ENCODE results near the gene PIR.

Gene PIR

GRCh38 chrX:15335135-15336022 is 157.8 kb downstream of the PIR start, which contains the start of gene PIGA (continued):
- TF ChIP-seq ZNF148 (tag by site-specific recombination; IDR thresholded peaks at IDR 0.05; ENCODE audit: borderline replicate concordance) = no peak
- peak; percentile 14; the same call in 1 of the 2 replicates for TF ChIP-seq ZNF394 (tag by site-specific recombination; IDR thresholded peaks at IDR 0.05; ENCODE audit: borderline replicate concordance)
- TF ChIP-seq ZNF18 (tag by site-specific recombination; IDR thresholded peaks at IDR 0.05) = no peak
- TF ChIP-seq KLF16 (tag by site-specific recombination; IDR thresholded peaks at IDR 0.05) = peak; percentile 43; the same call in 1 of the 2 replicates
- TF ChIP-seq ZNF610 (tag by site-specific recombination; IDR thresholded peaks at IDR 0.05; ENCODE audit: borderline replicate concordance) = no peak
- TF ChIP-seq ZFP37 (tag by site-specific recombination; IDR thresholded peaks at IDR 0.05) = peak; percentile 52; the same call in 1 of the 2 replicates
- peak; percentile 79 for TF ChIP-seq KLF9 (tag by site-specific recombination; IDR thresholded peaks at IDR 0.05; ENCODE audit: low read depth)
- TF ChIP-seq ZNF121 (tag by site-specific recombination; IDR thresholded peaks at IDR 0.05) = no peak
- TF ChIP-seq ZNF19 (tag by site-specific recombination; IDR thresholded peaks at IDR 0.05; ENCODE audit: low read depth) = no peak
- no peak for TF ChIP-seq ZNF837 (tag by site-specific recombination; IDR thresholded peaks at IDR 0.05)
- TF ChIP-seq ZNF561 (tag by site-specific recombination; IDR thresholded peaks at IDR 0.05; ENCODE audit: borderline replicate concordance) = peak; percentile 23; the same call in 1 of the 2 replicates
- no peak for TF ChIP-seq HIC1 (tag by site-specific recombination; IDR thresholded peaks at IDR 0.05)
- 0 out of 2 replicates have a peak, but pooled peaks have one; percentile 30 for TF ChIP-seq ZSCAN30 (tag by site-specific recombination; IDR thresholded peaks at IDR 0.05)
- no peak for TF ChIP-seq ZNF416 (tag by site-specific recombination; IDR thresholded peaks at IDR 0.05)
- no peak for TF ChIP-seq ZNF580 (tag by site-specific recombination; IDR thresholded peaks at IDR 0.05)
- no peak for TF ChIP-seq ZNF292 (tag by site-specific recombination; IDR thresholded peaks at IDR 0.05; ENCODE audit: borderline replicate concordance, low read depth)
- 0 out of 2 replicates have a peak, but pooled peaks have one; percentile 20 for TF ChIP-seq SP7 (tag by site-specific recombination; IDR thresholded peaks at IDR 0.05)
- TF ChIP-seq ZNF23 (tag by site-specific recombination; IDR thresholded peaks at IDR 0.05; ENCODE audit: borderline replicate concordance) = no peak
- TF ChIP-seq ZNF280D (tag by site-specific recombination; IDR thresholded peaks at IDR 0.05) = no peak
- TF ChIP-seq ZBTB21 (tag by site-specific recombination; IDR thresholded peaks at IDR 0.05) = no peak
- no peak for TF ChIP-seq ZNF26 (tag by site-specific recombination; IDR thresholded peaks at IDR 0.05)
- no peak for TF ChIP-seq ZNF214 (tag by site-specific recombination; IDR thresholded peaks at IDR 0.05; ENCODE audit: borderline replicate concordance)
- no peak for TF ChIP-seq GLI4 (tag by site-specific recombination; IDR thresholded peaks at IDR 0.05)
- TF ChIP-seq ZNF530 (tag by site-specific recombination; IDR thresholded peaks at IDR 0.05; ENCODE audit: low read depth) = no peak
- TF ChIP-seq ZNF513 (tag by site-specific recombination; IDR thresholded peaks at IDR 0.05) = no peak

Data from HEK293 (cell line).